Motor neuron (in vitro differentiated cells): ENCODE results near the gene MZB1. TPM values are rescaled to one million over a fixed set of nuclear protein-coding genes. Genes with fewer than 3 reads are reported as not detected.
A peak's percentile ranks its signal among the peaks of the same experiment; 100 is the strongest.

ENCODE experiments used
- ATAC-seq, 8 experiments: fragments of 200-7000 bp; cut with Tn5 transposase; replicated peaks in 6 of 8; 2 replicates each; pipeline ENCODE4 v1.8.0; 2021; ENCODE audit warnings: mild to moderate bottlenecking in 8 of 8, moderate library complexity in 8 of 8
- H3K27ac ChIP-seq, 2 donors: fragments of 250-450 bp; sonication (Bioruptor Pico); 2 replicates each; pipeline ENCODE4 v1.9.0; 2021; ENCODE audit warnings: antibody characterized with exemption in 2 of 2, mild to moderate bottlenecking in 2 of 2, moderate library complexity in 1 of 2
- H3K4me1 ChIP-seq, 2 donors: fragments of 250-450 bp; sonication (Bioruptor Pico); replicated peaks in 1 of 2; 2 replicates each; pipeline ENCODE4 v1.6.1; 2021; ENCODE audit warnings: antibody characterized with exemption in 2 of 2, mild to moderate bottlenecking in 2 of 2, moderate library complexity in 1 of 2
- H3K4me3 ChIP-seq, 5 donors: fragments of 250-450 bp; sonication (Bioruptor Pico); 2 replicates each; pipeline ENCODE4 v1.9.0; 2021; ENCODE audit warnings: antibody characterized with exemption in 5 of 5, mild to moderate bottlenecking in 5 of 5, moderate library complexity in 4 of 5
- WGBS, 10 experiments: fragments of 450-650 bp; shearing (Covaris generic); methylation state at CpG; one replicate each; pipeline ENCODE4 v1.0.0; 2022; 5-methylcytosine and 5-hydroxymethylcytosine counted together
- in situ Hi-C, 9 experiments: fragments of 400-800 bp; cut with MboI; loops; one replicate each; pipeline ENCODE4 v1.15.0; 2021; ENCODE audit warnings: low sequenced_read_pairs in 9 of 9, low pct_unique_long_range_greater_than_20kb in 2 of 9; ENCODE audit not compliant: unreplicated experiment in 9 of 9
- total RNA-seq, 8 experiments: library from RNA; unstranded; fragments of 300-600 nt; gene quantifications; 2 replicates each; pipeline versions ENCODE4 v1.2.3 to v1.2.4, GENCODE V29; 2022

Gene MZB1
- total RNA-seq, 8 experiments from 2014 or later, result 0.18 to 0.97 (median 0.44) TPM

GRCh38 chr5:139407517-139407916 is 17.8 kb upstream of the MZB1 start:
- ATAC-seq, result no peak
- in situ Hi-C loops, result no loop called here
- Histone ChIP-seq H3K27ac (no peak overlapping the region), H3K4me3 (no peak overlapping the region), H3K4me1 (peaks cover 6 to 21% of the 10 kb centered on the region in 2 donors)

- in situ Hi-C loops, result no loop called here
- Histone ChIP-seq H3K27ac (no peak overlapping the region), H3K4me1 (peaks cover 6 to 21% of the 10 kb centered on the region in 2 donors), H3K4me3 (no peak overlapping the region)
- no peak for ATAC-seq
- WGBS, 10 experiments, result 70 to 100% (median 100%) methylated on average over 1 to 2 of the region's 2 CpGs; no CpG with 5 or more reads in 7 of the 10 experiments
Measured at GRCh38 chr5:139406963-139407362, 17.2 kb upstream of the MZB1 start.

GRCh38 chr5:139404484-139404840 is 14.7 kb upstream of the MZB1 start:
- no peak for ATAC-seq
- H3K4me1 ChIP-seq, result peaks cover 6 to 11% of the 10 kb centered on the region in 2 donors
- H3K4me3 ChIP-seq, result peak overlapping the region; percentile 37 to 48 (median 43)
- WGBS, 10 experiments, result 41 to 100% (median 68%) methylated on average over 1 to 5 of the region's 5 CpGs
- in situ Hi-C loops, result no loop called here
- H3K27ac ChIP-seq, result peak overlapping the region; percentile 94 to 96

- in situ Hi-C loops, result no loop called here
- H3K27ac ChIP-seq, result peak within 1 kb of the TSS; percentile 94 to 96
- WGBS, 10 experiments, result 0 to 5% (median 0%) methylated on average over 3 to 8 of the region's 41 CpGs; no CpG with 5 or more reads in 3 of the 10 experiments
- H3K4me1 ChIP-seq, result peaks cover 6 to 11% of the 10 kb centered on the region in 2 donors
- peak within 1 kb of the TSS; percentile 37 to 48 (median 43) for H3K4me3 ChIP-seq
- ATAC-seq, result peak; percentile 93 to 95 (median 94)
Measured at GRCh38 chr5:139403787-139404483, 14.2 kb upstream of the MZB1 start, which contains the start of gene SPATA24. SPATA24 (minus strand) TSS chr5:139404089; CDS start chr5:139404060, 29 bp downstream.

- peaks cover 6 to 11% of the 10 kb centered on the region in 2 donors for H3K4me1 ChIP-seq
- peak in 6 of 8 experiments; percentile 2 to 7 (median 4) for ATAC-seq
- in situ Hi-C loops, result no loop called here
- WGBS, 10 experiments, result 0 to 61% (median 14%) methylated on average over 1 to 7 of the region's 7 CpGs; no CpG with 5 or more reads in 3 of the 10 experiments
- H3K27ac ChIP-seq, result peak overlapping the region; percentile 94 to 96
- peak overlapping the region; percentile 37 to 48 (median 43) for H3K4me3 ChIP-seq
Measured at GRCh38 chr5:139403418-139403786, 13.7 kb upstream of the MZB1 start.

GRCh38 chr5:139402561-139403158 is 12.9 kb upstream of the MZB1 start:
- no peak for ATAC-seq
- Histone ChIP-seq H3K4me3 (no peak overlapping the region), H3K4me1 (peaks cover 6 to 11% of the 10 kb centered on the region in 2 donors), H3K27ac (no peak overlapping the region)
- in situ Hi-C loops, result no loop called here
- WGBS, 10 experiments, result 0 to 100% (median 70%) methylated on average over 1 to 5 of the region's 7 CpGs; no CpG with 5 or more reads in 5 of the 10 experiments

GRCh38 chr5:139401546-139401945 is 11.8 kb upstream of the MZB1 start:
- Histone ChIP-seq H3K4me1 (peaks cover 6 to 11% of the 10 kb centered on the region in 2 donors), H3K27ac (no peak overlapping the region), H3K4me3 (no peak overlapping the region)
- in situ Hi-C loops, result no loop called here
- 76 to 100% (median 90%) methylated on average over 2 to 6 of the region's 10 CpGs; no CpG with 5 or more reads in 3 of the 10 experiments for WGBS, 10 experiments
- no peak for ATAC-seq

GRCh38 chr5:139399501-139400121 is 9.9 kb upstream of the MZB1 start:
- H3K27ac ChIP-seq, result no peak overlapping the region
- in situ Hi-C loops, result no loop called here
- no peak for ATAC-seq
- peaks cover 4 to 9% of the 10 kb centered on the region in 2 donors for H3K4me1 ChIP-seq
- 5 to 83% (median 77%) methylated on average over 2 to 4 of the region's 6 CpGs for WGBS, 10 experiments
- H3K4me3 ChIP-seq, result no peak overlapping the region

- no peak overlapping the region for H3K4me3 ChIP-seq
- 69 to 100% (median 82%) methylated on average over 1 to 6 of the region's 6 CpGs; no CpG with 5 or more reads in 2 of the 10 experiments for WGBS, 10 experiments
- no peak for ATAC-seq
- in situ Hi-C loops, result no loop called here
- H3K27ac ChIP-seq, result no peak overlapping the region
- peaks cover 0 to under 1% of the 10 kb centered on the region in 2 donors for H3K4me1 ChIP-seq
Measured at GRCh38 chr5:139397921-139398320, 8.2 kb upstream of the MZB1 start.

GRCh38 chr5:139396691-139397090 is 7.0 kb upstream of the MZB1 start:
- no peak overlapping the region for H3K4me3 ChIP-seq
- in situ Hi-C loops, result no loop called here
- H3K4me1 ChIP-seq, result no peaks in the 10 kb centered on the region
- H3K27ac ChIP-seq, result no peak overlapping the region
- 60 to 100% (median 92%) methylated on average over 1 to 6 of the region's 8 CpGs; no CpG with 5 or more reads in 5 of the 10 experiments for whole genome bisulfite sequencing, 10 experiments
- no peak for ATAC-seq

- in situ Hi-C loops, result no loop called here
- WGBS, 10 experiments, result 50 to 100% (median 83%) methylated on average over 1 to 4 of the region's 8 CpGs; no CpG with 5 or more reads in 3 of the 10 experiments
- H3K4me1 ChIP-seq, result no peaks in the 10 kb centered on the region
- no peak overlapping the region for H3K4me3 ChIP-seq
- ATAC-seq, result no peak
- no peak overlapping the region for H3K27ac ChIP-seq
Measured at GRCh38 chr5:139395844-139396640, 6.3 kb upstream of the MZB1 start.

- 0 to 90% (median 50%) methylated on average over 1 to 2 of the region's 76 CpGs; no CpG with 5 or more reads in 5 of the 10 experiments for WGBS, 10 experiments
- peak within 1 kb of the TSS; percentile 14 to 39 (median 24) for H3K4me3 ChIP-seq
- no peaks in the 10 kb centered on the region for H3K4me1 ChIP-seq
- ATAC-seq, result peak in 7 of 8 experiments; percentile 2 to 43 (median 23)
- no peak within 1 kb of the TSS for H3K27ac ChIP-seq
- in situ Hi-C loops, result no loop called here
Measured at GRCh38 chr5:139394654-139395566, 5.2 kb upstream of the MZB1 start, which contains the start of gene PROB1. PROB1 (minus strand) TSS chr5:139395104; CDS start chr5:139395081, 23 bp downstream.
